ENCODE data around the gene GLT8D1. TPM values are rescaled to one million over a fixed set of nuclear protein-coding genes. Genes with fewer than 3 reads are reported as not detected.

Gene GLT8D1
- total and polyA plus RNA-seq, 9 of the 15 experiments (the other 6 are each of a cell fraction or from before 2014, with no cell fraction given): 14.1 to 65.9 (median 33.7) TPM

DNA sequence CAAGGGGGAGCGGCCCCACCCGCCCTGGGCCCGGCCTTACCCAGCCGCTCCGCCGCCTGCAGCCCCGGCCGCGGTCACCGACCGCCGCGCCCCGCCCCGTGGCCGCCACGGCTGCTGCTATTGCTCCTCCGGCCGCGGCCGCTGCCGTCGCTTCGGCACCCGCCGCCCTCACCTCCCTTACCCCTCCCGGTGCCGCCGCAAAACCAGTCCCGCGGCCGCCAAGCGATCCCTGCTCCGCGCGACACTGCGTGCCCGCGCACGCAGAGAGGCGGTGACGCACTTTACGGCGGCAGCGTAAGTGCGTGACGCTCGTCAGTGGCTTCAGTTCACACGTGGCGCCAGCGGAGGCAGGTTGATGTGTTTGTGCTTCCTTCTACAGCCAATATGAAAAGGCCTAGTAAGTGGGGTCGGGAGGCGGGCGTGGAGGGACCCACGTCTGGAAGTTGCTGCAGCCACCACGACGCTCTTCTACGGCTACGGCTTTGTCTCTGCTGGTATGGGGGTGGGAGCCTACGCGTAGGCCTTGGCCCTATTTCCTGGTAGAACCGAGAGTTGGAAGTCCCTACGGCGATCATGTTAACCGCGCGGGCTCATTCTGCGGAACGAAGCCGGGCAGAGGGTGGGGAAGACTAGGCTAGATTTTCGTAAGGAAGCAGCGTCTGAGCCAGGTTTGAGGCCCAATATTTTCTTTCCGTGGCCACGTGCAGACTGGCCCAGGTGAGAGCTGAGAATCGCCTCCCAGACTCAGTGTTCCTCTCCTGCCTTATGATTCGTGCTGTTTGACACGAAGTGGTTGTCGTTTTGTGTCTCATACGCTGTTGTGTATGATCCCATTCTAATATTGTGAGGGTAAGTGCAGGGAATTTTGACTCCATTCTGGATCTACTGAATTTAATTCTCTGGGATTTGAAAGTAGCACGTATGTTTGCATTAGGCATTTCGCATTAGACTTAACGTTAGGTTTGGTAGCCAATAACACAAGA lies 19.6 kb downstream of the GLT8D1 start, which contains the start of the genes GNL3 and PBRM1 (continued):
- TF ChIP-seq, protein P1, sequence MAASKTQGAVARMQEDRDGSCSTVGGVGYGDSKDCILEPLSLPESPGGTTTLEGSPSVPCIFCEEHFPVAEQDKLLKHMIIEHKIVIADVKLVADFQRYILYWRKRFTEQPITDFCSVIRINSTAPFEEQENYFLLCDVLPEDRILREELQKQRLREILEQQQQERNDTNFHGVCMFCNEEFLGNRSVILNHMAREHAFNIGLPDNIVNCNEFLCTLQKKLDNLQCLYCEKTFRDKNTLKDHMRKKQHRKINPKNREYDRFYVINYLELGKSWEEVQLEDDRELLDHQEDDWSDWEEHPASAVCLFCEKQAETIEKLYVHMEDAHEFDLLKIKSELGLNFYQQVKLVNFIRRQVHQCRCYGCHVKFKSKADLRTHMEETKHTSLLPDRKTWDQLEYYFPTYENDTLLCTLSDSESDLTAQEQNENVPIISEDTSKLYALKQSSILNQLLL (CRISPR knock-in tag; IDR thresholded peaks at IDR 0.05; ENCODE audit: borderline replicate concordance): no peak
- TF ChIP-seq TEAD1 (CRISPR knock-in tag; IDR thresholded peaks at IDR 0.05): peak in 1 of 2 experiments; percentile 82; a peak in 2 of 4 replicates
- TF ChIP-seq STAT5A (IDR thresholded peaks at IDR 0.05; ENCODE audit: borderline replicate concordance, low read length): no peak
- TF ChIP-seq PTBP1 (IDR thresholded peaks at IDR 0.05; ENCODE audit: low read depth, low read length): no peak
- no peak for TF ChIP-seq NR4A1 (CRISPR knock-in tag; IDR thresholded peaks at IDR 0.05)
- no peak for TF ChIP-seq NR4A1 (tag; IDR thresholded peaks at IDR 0.05)
- TF ChIP-seq RNF2 (IDR thresholded peaks at IDR 0.05): peak; percentile 54; the same call in 1 of the 2 replicates
- TF ChIP-seq SRSF1 (IDR thresholded peaks at IDR 0.05; ENCODE audit: low read depth, low read length): no peak
- 0 out of 2 replicates have a peak, but pooled peaks have one; percentile 27 for TF ChIP-seq C11orf30 (IDR thresholded peaks at IDR 0.05; ENCODE audit: low read depth)
- TF ChIP-seq, protein P2, sequence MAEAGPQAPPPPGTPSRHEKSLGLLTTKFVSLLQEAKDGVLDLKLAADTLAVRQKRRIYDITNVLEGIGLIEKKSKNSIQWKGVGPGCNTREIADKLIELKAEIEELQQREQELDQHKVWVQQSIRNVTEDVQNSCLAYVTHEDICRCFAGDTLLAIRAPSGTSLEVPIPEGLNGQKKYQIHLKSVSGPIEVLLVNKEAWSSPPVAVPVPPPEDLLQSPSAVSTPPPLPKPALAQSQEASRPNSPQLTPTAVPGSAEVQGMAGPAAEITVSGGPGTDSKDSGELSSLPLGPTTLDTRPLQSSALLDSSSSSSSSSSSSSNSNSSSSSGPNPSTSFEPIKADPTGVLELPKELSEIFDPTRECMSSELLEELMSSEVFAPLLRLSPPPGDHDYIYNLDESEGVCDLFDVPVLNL (CRISPR knock-in tag; IDR thresholded peaks at IDR 0.05; ENCODE audit: low read depth): no peak
- TF ChIP-seq SIN3A (IDR thresholded peaks at IDR 0.05; ENCODE audit: borderline replicate concordance in 2 of 2, control insufficient read depth in 1 of 2, low read depth in 2 of 2, low read length in 2 of 2): peak; percentile 72 to 96; a peak in 3 of 4 replicates
- peak; percentile 97 for TF ChIP-seq POLR2G (IDR thresholded peaks at IDR 0.05; ENCODE audit: low read depth, low read length)
